NB4 (cell line): Measurements from ENCODE around the gene AURKA.

ENCODE experiments used
- DNase-seq: peaks from one replicate; pipeline ENCODE4 v3.0.0; 2010; ENCODE audit warnings: low read depth
- H3K4me3 ChIP-seq: one replicate; pipeline ENCODE4 v1.5.1; 2011; ENCODE audit warnings: mild to moderate bottlenecking, low read depth, low read length, moderate library complexity
- MAX ChIP-seq: IDR thresholded peaks from 2 replicates; pipeline ENCODE4 v1.6.1; 2011; ENCODE audit warnings: low read depth, low read length
- MYC ChIP-seq: IDR thresholded peaks from 2 replicates; pipeline ENCODE4 v1.6.1; 2011; ENCODE audit warnings: low read depth, low read length
- POLR2A ChIP-seq: IDR thresholded peaks from 2 replicates; pipeline ENCODE4 v1.6.1; 2011; ENCODE audit warnings: mild to moderate bottlenecking; ENCODE audit not compliant: insufficient read length; ENCODE audit errors: extremely low read depth
- TF ChIP-seq, protein P1 (sequence below): IDR thresholded peaks from one replicate; pipeline ENCODE4 v1.5.1; 2012; ENCODE audit warnings: low read depth, low read length

Gene AURKA

DNA sequence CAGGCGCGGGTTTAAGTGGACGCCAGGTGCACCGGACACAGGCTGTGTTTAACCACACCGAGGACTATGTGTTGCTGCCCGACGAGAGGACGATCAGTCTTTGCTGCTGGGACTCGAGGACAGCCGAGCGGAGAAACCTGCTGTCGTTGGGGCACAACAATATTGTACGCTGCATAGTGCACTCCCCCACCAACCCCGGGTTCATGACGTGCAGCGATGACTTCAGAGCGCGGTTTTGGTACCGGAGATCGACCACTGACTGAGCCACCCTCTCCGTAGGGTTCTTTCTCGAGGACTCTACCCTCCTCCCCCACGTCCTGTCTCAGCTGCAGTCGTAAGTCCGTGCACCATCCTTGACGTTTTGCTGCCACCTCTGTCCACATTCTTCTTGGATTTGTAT lies 11.4 kb upstream of the AURKA start:
- no peak for DNase-seq
- TF ChIP-seq MAX (no peak), MYC (no peak), POLR2A (no peak)
- TF ChIP-seq, protein P1, sequence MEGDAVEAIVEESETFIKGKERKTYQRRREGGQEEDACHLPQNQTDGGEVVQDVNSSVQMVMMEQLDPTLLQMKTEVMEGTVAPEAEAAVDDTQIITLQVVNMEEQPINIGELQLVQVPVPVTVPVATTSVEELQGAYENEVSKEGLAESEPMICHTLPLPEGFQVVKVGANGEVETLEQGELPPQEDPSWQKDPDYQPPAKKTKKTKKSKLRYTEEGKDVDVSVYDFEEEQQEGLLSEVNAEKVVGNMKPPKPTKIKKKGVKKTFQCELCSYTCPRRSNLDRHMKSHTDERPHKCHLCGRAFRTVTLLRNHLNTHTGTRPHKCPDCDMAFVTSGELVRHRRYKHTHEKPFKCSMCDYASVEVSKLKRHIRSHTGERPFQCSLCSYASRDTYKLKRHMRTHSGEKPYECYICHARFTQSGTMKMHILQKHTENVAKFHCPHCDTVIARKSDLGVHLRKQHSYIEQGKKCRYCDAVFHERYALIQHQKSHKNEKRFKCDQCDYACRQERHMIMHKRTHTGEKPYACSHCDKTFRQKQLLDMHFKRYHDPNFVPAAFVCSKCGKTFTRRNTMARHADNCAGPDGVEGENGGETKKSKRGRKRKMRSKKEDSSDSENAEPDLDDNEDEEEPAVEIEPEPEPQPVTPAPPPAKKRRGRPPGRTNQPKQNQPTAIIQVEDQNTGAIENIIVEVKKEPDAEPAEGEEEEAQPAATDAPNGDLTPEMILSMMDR = no peak
- no peak overlapping the region for H3K4me3 ChIP-seq

DNA sequence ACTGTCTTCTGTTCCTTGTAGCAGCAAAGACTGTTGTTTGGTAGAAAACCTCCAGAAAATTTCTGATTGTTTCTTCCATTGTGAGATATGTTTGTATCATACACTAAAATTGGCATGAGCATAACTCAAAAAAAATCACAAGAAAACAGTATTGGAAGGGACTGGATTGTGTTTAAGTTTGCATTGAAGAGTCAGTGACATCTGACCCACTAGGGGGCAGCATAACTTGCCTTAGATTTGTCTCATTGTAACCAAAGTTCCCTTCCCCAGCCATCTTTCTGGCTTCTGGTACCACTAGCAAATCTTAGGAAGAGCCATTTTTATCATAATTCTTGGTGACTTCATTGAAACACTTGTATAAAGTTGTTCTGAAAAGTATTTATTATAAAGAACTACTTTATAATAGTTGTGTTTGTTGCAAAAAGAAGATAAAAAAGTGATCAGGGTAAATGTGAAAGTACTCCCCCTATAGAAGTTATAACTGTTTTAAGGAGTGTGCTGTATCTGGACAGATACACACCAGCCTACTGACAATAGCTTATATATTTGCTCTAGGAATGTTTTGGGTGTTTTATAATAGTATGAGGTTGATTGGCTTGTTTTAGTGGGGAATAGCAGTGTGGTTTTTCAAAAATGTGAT lies 8.1 kb upstream of the AURKA start:
- peak; percentile 85 for DNase-seq
- H3K4me3 ChIP-seq = peak overlapping the region; percentile 0
- no peak for TF ChIP-seq POLR2A
- TF ChIP-seq, protein P1 = peak; percentile 85

DNA sequence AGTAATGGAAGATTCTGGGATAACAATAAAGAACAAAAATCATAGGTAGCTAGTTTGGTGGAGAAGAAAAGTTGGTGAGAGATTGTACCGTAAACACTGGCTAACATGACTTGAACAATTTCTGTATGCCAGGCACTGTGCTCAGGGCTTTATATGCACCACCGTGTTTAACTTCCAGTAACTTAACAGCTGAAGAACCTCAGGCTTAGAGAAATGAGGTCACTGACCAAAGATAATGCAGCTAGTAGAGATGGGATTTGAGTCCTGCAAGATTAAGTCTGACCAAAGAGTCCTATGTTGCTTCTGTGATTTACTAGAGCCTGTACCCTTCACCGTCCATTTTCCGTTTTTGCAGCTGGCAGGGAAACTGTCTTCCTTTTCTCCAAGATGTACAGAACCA lies 3.2 kb upstream of the AURKA start:
- no peak for DNase-seq
- TF ChIP-seq MAX (no peak), MYC (no peak), POLR2A (no peak)
- TF ChIP-seq, protein P1 = no peak
- no peak overlapping the region for H3K4me3 ChIP-seq

GRCh38 chr20:56393653-56394052 lies 1.6 kb upstream of the AURKA start:
- no peak for TF ChIP-seq MAX
- TF ChIP-seq MYC = no peak
- TF ChIP-seq, protein P1 = no peak
- no peak for DNase-seq
- H3K4me3 ChIP-seq = peak overlapping the region; percentile 97

- peak; percentile 35 for DNase-seq
- H3K4me3 ChIP-seq = peak overlapping the region; percentile 97
- TF ChIP-seq MYC = no peak
- TF ChIP-seq POLR2A = no peak
- TF ChIP-seq, protein P1 = no peak
- no peak for TF ChIP-seq MAX
These were observed 967 bp upstream of the AURKA start for GRCh38 chr20:56392881-56393482.
